Stimulated activated CD8-positive, alpha-beta memory T cell treated with anti-CD3 and anti-CD28 coated beads, Interleukin-7, amount 100 ng/mL, for 4 hours (primary cell): ENCODE measurements around the gene TRMT44.

Experiments used
- DNase-seq, 2 donors: peaks; one replicate each; pipeline ENCODE4 v3.0.0-alpha.2; 2020; ENCODE audit warnings: low read depth in 2 of 2

TRMT44 gene

GRCh38 chr4:8493484-8493883 is 52.9 kb downstream of the TRMT44 start:
- DNase-seq: no peak

- DNase-seq: no peak
Measured at GRCh38 chr4:8494218-8494617, 53.6 kb downstream of the TRMT44 start.

DNA sequence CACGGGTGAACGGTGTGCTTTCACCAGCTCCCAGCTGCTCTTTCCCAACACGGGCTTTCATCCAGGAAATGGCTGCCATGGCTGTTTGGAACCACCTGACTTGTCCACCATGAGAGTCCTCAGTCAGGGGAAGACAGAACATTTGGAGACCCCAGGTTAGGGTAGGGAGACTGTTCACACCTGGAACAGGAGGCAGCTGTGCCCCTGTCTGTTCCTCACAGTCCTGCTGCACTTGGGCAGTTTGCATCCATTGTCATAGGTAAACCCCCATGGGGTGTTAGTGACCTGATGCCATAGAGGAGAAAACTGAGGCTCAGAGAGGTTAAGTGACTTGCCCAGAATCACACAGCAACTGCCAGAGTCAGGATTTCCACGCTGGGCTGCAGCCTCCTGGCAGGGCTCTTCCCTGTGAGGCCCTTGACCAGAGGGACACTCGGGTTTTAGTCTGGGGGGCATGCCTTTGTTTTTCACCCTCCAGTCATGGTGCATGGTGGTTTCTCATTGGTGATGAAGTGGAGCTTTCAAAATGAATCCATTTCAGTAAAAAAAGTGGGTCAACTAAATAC is 54.5 kb downstream of the TRMT44 start:
- no peak for DNase-seq

- DNase-seq: no peak
Measured at GRCh38 chr4:8495803-8496202, 55.2 kb downstream of the TRMT44 start.

DNA sequence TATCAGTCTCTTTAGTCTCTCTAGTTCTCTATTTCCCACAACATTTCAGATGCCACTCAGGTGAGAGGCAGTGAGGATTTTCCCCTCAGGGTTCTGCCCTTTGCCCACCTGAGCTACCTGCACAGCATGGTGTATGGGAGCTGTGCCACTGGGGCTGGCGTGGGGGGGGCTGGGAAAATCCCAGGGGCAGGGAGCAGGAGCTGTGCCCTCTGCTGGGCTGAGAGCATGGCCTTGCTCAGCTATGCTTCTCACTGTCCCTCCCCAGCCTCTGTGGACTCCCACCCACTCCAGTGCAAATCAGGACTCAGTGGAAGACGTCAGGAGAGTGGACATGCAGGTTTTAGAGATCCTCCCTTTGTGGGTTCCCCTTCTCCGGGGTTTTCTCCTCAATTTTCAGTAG is 57.2 kb downstream of the TRMT44 start:
- DNase-seq: no peak

DNA sequence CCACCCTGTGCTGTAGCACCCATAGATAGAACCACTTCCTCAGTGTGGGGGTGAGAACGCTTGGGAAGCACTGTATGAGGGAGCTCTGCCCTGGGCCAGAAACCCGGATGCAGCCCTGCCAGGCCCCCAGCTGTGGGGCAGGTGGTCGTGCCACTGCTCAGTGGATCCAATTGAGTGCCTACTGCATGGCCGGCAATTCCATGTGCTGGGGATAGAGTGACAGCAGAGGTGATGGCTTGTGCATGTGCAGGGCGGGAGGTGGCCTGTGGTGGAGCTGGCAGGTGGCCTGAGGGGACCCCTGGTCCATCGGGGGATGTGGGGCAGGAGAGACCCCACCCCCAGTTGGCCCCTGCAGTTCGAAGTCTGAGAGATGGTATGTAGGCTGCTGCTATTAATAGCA is 60.4 kb downstream of the TRMT44 start:
- DNase-seq: no peak

- no peak for DNase-seq
Measured at GRCh38 chr4:8501781-8502180, 61.2 kb downstream of the TRMT44 start.

DNA sequence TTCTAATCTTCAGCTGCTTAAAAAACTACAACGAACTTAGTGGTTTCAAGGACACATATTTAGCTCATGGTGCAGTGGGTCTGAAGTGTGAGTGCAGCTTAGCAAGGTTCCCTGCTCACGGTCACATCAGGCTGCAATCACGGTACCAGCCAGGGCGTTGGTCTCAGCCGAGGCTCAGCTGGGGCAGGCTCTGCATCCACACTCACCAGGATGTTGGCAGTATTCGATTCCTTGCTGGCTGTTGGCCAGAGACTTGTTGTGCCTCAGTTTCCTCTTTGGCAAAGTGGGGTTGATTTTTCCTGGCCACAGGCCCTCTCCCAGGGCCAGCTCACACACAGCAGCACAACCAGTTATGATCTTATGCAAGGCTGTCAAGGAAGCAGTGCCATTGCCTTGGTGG is 61.8 kb downstream of the TRMT44 start:
- DNase-seq: no peak

DNA sequence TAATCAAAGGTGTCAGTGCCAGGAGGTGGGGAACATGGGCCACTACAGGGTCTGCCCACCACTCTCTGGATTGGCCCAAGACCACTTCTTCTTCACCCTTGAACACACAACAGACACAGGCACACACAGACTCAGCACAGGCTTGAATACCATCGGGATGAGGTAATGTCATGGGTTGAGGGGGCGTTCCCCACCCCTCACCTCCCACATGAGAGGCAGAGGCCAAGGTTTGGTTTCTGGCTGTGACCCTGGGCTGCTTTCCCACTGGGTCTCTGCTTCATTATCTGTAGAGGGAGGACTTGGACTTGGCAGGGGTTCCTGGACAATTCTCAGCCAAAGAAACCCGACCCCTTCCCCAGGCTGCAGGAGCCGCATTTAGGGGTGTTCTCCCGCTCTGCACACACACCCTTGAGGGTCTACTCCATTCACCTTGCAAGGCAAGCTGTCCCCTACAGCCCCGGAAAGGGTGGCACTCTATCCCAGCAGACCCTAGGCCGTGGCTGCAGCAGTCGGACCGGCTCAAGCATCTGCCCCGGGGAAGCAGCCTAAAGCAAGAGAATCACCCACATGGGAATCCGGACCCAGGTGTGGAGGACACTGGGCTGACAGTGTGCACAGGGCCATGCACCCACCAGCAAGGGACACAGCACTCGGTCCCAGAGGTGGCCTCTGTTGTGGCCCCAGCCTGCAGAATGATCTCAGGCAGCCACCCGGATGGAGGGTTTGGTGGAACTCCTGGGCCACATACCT is 62.4 kb downstream of the TRMT44 start:
- no peak for DNase-seq

DNA sequence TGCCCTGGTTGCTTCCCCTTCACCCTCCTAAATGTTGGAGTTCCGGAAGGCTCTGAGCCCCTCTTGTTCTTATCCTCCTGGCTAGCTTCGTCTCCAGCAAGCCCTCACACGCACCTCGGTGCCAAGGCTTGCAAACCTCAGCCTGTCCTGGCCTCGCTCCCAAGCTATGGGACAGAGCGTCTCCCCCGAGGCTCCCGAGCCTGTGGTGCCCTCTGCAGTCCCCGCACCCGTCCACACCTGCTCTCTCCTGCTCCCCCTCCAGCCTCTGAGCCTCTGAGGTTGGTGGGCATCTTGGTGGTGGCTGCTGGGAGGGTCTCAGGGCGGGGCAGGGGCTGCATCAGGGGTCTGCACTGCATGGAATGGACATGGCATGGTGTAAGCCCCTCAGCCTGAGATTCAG is 63.2 kb downstream of the TRMT44 start:
- no peak for DNase-seq

- DNase-seq: no peak
Measured at GRCh38 chr4:8504279-8505007, 63.9 kb downstream of the TRMT44 start.

GRCh38 chr4:8505229-8505628 is 64.7 kb downstream of the TRMT44 start:
- no peak for DNase-seq

- no peak for DNase-seq
Measured at GRCh38 chr4:8506006-8506372, 65.4 kb downstream of the TRMT44 start.

- DNase-seq: no peak
Measured at GRCh38 chr4:8506373-8507195, 66.0 kb downstream of the TRMT44 start.

DNA sequence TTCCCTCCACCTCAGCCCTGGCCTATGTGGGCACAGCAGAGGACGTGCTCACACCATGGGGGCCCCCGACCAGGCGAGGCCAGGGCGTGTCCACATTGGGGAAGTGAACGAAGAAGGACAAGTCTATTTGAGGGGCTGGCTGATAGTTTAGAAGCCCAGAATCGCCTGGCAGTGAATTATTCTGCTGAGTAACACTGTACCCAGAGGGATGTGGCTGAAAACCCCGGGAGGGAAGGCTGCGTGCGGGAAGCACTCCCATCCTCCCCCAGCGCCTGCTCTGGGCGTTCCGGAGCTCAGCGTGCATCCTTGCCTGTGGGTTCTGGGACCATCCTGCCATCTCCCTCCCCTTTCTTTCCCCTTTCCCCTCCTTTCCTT is 66.6 kb downstream of the TRMT44 start:
- DNase-seq: no peak

DNA sequence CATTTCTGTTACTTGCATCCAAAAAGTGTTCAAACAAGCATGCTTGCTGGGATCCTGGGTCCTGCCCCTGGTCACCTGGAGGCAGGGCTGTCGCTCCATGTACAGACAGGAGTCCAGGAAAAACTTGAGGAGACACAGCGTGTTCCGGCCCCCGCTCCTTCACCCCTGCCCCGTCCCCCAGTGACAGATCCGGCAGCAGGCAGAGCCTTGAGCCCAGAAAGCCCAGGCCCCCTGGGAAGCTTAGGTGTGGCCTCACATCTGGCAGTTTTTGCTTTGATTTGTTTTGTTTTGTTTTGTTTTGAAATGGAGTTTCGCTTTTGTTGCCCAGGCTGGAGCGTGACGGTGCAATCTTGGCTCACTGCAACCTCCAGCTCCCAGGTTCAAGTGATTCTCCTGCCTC is 67.0 kb downstream of the TRMT44 start:
- no peak for DNase-seq

- DNase-seq: no peak
Measured at GRCh38 chr4:8508266-8508665, 67.7 kb downstream of the TRMT44 start.

DNA sequence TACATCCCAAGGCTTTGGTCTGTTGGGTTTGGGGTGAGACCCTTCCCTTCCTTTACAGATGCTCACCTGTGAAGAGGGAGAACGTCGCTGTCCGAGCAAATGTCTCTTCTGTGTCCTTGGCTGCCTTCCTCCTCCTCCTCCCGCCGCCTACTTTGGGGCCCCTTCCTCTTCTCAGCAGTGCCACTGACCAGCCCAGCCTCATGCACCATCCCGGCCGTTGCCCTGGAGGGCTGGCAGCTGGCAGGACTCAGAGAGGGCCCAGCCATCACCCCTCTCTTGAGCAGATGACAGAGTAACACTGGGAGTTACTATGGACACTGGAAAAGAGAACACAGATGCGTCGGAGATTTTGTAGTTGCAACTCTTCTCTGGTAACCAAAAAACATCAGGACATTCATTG is 68.2 kb downstream of the TRMT44 start:
- no peak for DNase-seq

DNA sequence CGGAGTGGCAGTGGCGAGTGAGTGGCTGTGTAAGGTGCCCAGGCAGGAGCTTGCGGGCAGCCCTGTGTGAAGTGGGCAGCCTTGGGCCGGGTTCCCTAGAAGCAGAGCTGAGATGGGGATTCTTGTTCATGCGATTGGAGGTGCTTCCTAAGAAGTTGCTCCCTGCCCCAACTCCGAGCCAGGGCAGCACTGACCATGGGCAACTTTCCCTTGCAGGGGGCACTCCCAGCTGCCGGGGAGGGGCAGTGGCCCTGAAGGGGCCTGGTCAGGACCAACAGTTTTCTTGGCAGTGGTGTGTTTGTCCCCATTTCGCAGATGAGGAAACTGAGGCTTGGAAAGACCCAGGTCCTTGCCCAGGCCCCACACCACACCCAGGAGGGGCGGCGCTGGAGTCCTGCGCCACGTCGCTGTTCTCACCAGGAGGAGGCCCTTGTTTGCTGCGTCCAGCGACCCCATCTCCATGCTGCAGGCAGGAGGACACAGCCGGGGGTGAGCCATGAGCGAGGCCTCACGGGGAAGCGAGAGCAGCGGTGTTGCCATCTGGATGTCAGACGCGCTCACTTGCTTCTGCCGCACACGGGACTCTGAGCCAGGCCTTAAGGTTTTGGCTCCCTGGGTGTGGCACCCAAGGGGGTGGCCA is 68.9 kb downstream of the TRMT44 start:
- DNase-seq: no peak

GRCh38 chr4:8510191-8510590 is 69.6 kb downstream of the TRMT44 start:
- DNase-seq: no peak

DNA sequence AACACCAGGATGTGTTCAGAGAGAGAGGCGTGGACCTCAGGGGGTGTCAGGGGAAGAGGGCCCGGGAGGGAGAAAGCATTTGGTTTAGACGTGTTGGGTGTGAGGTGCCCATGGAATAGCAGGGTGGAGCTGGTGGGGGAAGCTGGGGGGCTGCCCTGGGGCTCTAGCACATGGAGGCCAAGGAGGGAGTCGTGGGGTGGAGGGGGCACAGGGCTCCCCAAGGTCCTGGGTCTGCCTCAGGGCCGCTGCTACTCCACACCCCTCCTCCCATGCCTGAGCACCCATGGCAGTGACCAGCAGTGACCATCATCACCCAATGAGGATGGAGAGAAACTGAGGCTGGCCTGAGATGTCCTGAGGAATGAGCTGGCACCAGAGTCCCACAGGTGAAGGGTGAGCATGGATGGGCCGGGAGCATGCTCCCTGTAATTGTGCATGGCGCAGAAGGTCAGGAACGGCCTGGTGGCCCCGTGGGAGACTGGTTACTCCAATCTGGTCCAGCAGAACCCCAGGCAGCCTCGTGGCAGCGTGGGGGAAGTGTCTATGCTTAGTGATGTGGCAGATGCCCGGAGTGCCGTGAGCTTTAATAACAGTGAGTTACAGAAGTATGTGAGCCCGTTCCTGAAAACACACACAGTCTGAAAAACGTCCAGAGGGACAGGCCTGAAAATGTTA is 70.2 kb downstream of the TRMT44 start:
- no peak for DNase-seq
